ENCODE data around the gene DOCK1.

- TF ChIP-seq CTCF (IDR thresholded peaks at IDR 0.05; ENCODE audit: low read depth, low read length) = no peak
- no peak for TF ChIP-seq POLR2A (IDR thresholded peaks at IDR 0.05; ENCODE audit: extremely low read depth, insufficient read length)
- TF ChIP-seq MYC (IDR thresholded peaks at IDR 0.05; ENCODE audit: low read depth, low read length) = no peak
- TF ChIP-seq, protein P1, sequence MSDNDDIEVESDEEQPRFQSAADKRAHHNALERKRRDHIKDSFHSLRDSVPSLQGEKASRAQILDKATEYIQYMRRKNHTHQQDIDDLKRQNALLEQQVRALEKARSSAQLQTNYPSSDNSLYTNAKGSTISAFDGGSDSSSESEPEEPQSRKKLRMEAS (IDR thresholded peaks at IDR 0.05; ENCODE audit: low read depth, low read length) = no peak
Measured at GRCh38 chr10:127221281-127221680, 316.1 kb downstream of the DOCK1 start.

All from NB4 (cell line).